H1 (cell line): ENCODE data around the gene RAET1G. TPM values are rescaled to one million over a fixed set of nuclear protein-coding genes. Genes with fewer than 3 reads are reported as not detected.

ENCODE experiments used
- CTCF ChIA-PET: fragments of 300-600 bp; sonication (Branson Sonifier 250); formaldehyde crosslinking; loops from one replicate; lab custom pipeline; 2021; ENCODE audit not compliant: partially characterized antibody; lab: Charles Lee
- POLR2A ChIA-PET: fragments of 300-600 bp; sonication (Branson Sonifier 250); formaldehyde crosslinking; loops from one replicate; lab custom pipeline; 2021; ENCODE audit warnings: inconsistent platforms; ENCODE audit not compliant: partially characterized antibody; lab: Charles Lee
- DNase-seq, 2 experiments: peaks; one replicate each; pipeline versions ENCODE4 v3.0.0 to v3.0.0-alpha.2; 2010 to 2022; ENCODE audit warnings: low spot score in 2 of 2, low read depth in 1 of 2, mixed read lengths in 1 of 2
- FAIRE-seq: peaks from 2 replicates; lab custom pipeline; 2011; peaks lifted over from hg19 to GRCh38; lab: Jason Lieb, UNC
- H2AFZ ChIP-seq: 2 replicates; pipeline ENCODE4 v1.8.1; 2012; ENCODE audit warnings: low read length, inconsistent platforms
- H2AK5ac ChIP-seq: 2 replicates; pipeline ENCODE4 v1.6.1; 2013; ENCODE audit warnings: low read depth, low read length
- H2BK120ac ChIP-seq: replicated peaks from 2 replicates; pipeline ENCODE3; 2013; ENCODE audit warnings: low read depth, low read length, inconsistent platforms
- H2BK12ac ChIP-seq: 2 replicates; pipeline ENCODE4 v1.6.1; 2013; ENCODE audit warnings: low read depth, low read length
- H2BK15ac ChIP-seq: 2 replicates; pipeline ENCODE4 v1.6.1; 2013; ENCODE audit warnings: low read length
- H2BK20ac ChIP-seq: 2 replicates; pipeline ENCODE4 v1.6.1; 2013; ENCODE audit warnings: low read length
- H2BK5ac ChIP-seq: 2 replicates; pipeline ENCODE4 v1.6.1; 2013; ENCODE audit warnings: low read depth, low read length
- H3K14ac ChIP-seq: 2 replicates; pipeline ENCODE4 v1.6.1; 2013; ENCODE audit warnings: inconsistent platforms; ENCODE audit not compliant: insufficient read length
- H3K18ac ChIP-seq: 2 replicates; pipeline ENCODE4 v1.6.1; 2013; ENCODE audit warnings: low read length; ENCODE audit errors: extremely low read depth
- H3K23ac ChIP-seq: 2 replicates; pipeline ENCODE4 v1.6.1; 2013; ENCODE audit warnings: inconsistent platforms; ENCODE audit not compliant: insufficient read length
- H3K23me2 ChIP-seq: 2 replicates; pipeline ENCODE4 v1.6.1; 2013; ENCODE audit warnings: low read depth, low read length
- H3K27ac ChIP-seq: 2 replicates; pipeline ENCODE4 v1.6.1; 2011; ENCODE audit warnings: low read depth, low read length, inconsistent platforms
- H3K27me3 ChIP-seq, 4 experiments: replicated peaks in 1 of 4; 1 replicate in 1 of 4; 2 replicates in 3 of 4; pipeline versions ENCODE4 v1.6.1 to v1.8.1; 2011 to 2013; ENCODE audit warnings: low read length in 3 of 4, mild to moderate bottlenecking in 3 of 4, inconsistent platforms in 2 of 4, mixed read lengths in 2 of 4, moderate library complexity in 1 of 4; ENCODE audit not compliant: control insufficient read depth in 3 of 4, insufficient read depth in 3 of 4; ENCODE audit errors: extremely low read depth in 1 of 4
- H3K36me3 ChIP-seq, 4 experiments: 2 replicates each; pipeline versions ENCODE4 v1.6.1 to v1.8.1; 2011 to 2013; ENCODE audit warnings: mild to moderate bottlenecking in 4 of 4, low read length in 3 of 4, moderate library complexity in 2 of 4, control low read depth in 1 of 4, inconsistent platforms in 1 of 4; ENCODE audit not compliant: insufficient read depth in 4 of 4, control insufficient read depth in 2 of 4
- H3K4ac ChIP-seq: replicated peaks from 2 replicates; pipeline ENCODE3; 2013; ENCODE audit warnings: low read length, low read depth, mixed read lengths, inconsistent platforms; ENCODE audit not compliant: insufficient read length
- H3K4me1 ChIP-seq, 4 experiments: replicated peaks in 1 of 4; 1 replicate in 1 of 4; 2 replicates in 3 of 4; pipeline versions ENCODE4 v1.6.1 to v1.8.1; 2011 to 2013; ENCODE audit warnings: low read length in 3 of 4, inconsistent platforms in 2 of 4, mixed read lengths in 1 of 4; ENCODE audit not compliant: insufficient read depth in 4 of 4, control insufficient read depth in 3 of 4
- H3K4me2 ChIP-seq, 2 experiments: 2 replicates each; pipeline versions ENCODE4 v1.6.1 to v1.8.1; 2011 to 2013; ENCODE audit warnings: low read depth in 2 of 2, low read length in 2 of 2, control low read depth in 1 of 2, inconsistent platforms in 1 of 2, mild to moderate bottlenecking in 1 of 2; ENCODE audit not compliant: insufficient read depth in 1 of 2
- H3K4me3 ChIP-seq, 4 experiments: fragments of 200-600, 300-600 bp in 1 of 4; sonication (generic), shearing (Covaris generic), sonication (Bioruptor Twin) in 1 of 4; 2 replicates each; pipeline versions ENCODE4 v1.5.1 to v1.8.1; 2011 to 2016; ENCODE audit warnings: low read length in 4 of 4, low read depth in 3 of 4, control low read depth in 2 of 4, inconsistent platforms in 2 of 4, mild to moderate bottlenecking in 2 of 4, mixed read lengths in 1 of 4, moderate library complexity in 1 of 4; ENCODE audit not compliant: insufficient read depth in 2 of 4; ENCODE audit errors: extremely low read depth in 1 of 4
- H3K56ac ChIP-seq: replicated peaks from 2 replicates; pipeline ENCODE3; 2013; ENCODE audit warnings: low read depth, mild to moderate bottlenecking, mixed read lengths, low read length, inconsistent platforms; ENCODE audit not compliant: insufficient read length
- H3K79me1 ChIP-seq: 2 replicates; pipeline ENCODE4 v1.6.1; 2013; ENCODE audit warnings: low read depth, low read length, control low read depth
- H3K79me2 ChIP-seq, 2 experiments: 2 replicates each; pipeline versions ENCODE4 v1.6.1 to v1.8.1; 2012 to 2013; ENCODE audit warnings: low read length in 2 of 2, mild to moderate bottlenecking in 2 of 2, inconsistent platforms in 1 of 2; ENCODE audit not compliant: insufficient read depth in 2 of 2, control insufficient read depth in 1 of 2
- H3K9ac ChIP-seq, 4 experiments: replicated peaks in 1 of 4; 1 replicate in 1 of 4; 2 replicates in 3 of 4; pipeline versions ENCODE4 v1.6.1 to v1.8.1; 2011 to 2013; ENCODE audit warnings: low read depth in 3 of 4, low read length in 3 of 4, control low read depth in 2 of 4, mild to moderate bottlenecking in 2 of 4, moderate library complexity in 2 of 4, inconsistent platforms in 1 of 4; ENCODE audit errors: extremely low read depth in 1 of 4
- H3K9me3 ChIP-seq, 2 experiments: 2 replicates each; pipeline versions ENCODE4 v1.6.1 to v1.8.1; 2012 to 2013; ENCODE audit warnings: mild to moderate bottlenecking in 2 of 2, moderate library complexity in 2 of 2, control low read depth in 1 of 2, inconsistent platforms in 1 of 2, low read depth in 1 of 2, low read length in 1 of 2, mixed read lengths in 1 of 2; ENCODE audit not compliant: insufficient read depth in 2 of 2
- H4K20me1 ChIP-seq, 2 experiments: replicated peaks in 1 of 2; 2 replicates each; pipeline versions ENCODE3 to v1.8.1; 2011 to 2013; ENCODE audit warnings: inconsistent platforms in 2 of 2, low read length in 2 of 2, mild to moderate bottlenecking in 1 of 2; ENCODE audit not compliant: insufficient read depth in 2 of 2, control insufficient read depth in 1 of 2
- H4K5ac ChIP-seq: 2 replicates; pipeline ENCODE4 v1.6.1; 2013; ENCODE audit warnings: low read length, low read depth, mixed read lengths, inconsistent platforms; ENCODE audit not compliant: insufficient read length
- H4K8ac ChIP-seq: 2 replicates; pipeline ENCODE4 v1.8.0; 2013; ENCODE audit warnings: mild to moderate bottlenecking, moderate library complexity, low read length, inconsistent platforms; ENCODE audit not compliant: insufficient read depth; ENCODE audit errors: extremely low read depth
- H4K91ac ChIP-seq: replicated peaks from 2 replicates; pipeline ENCODE3; 2013; ENCODE audit warnings: low read length, mixed read lengths, inconsistent platforms; ENCODE audit not compliant: insufficient read length
- BACH1 ChIP-seq: IDR thresholded peaks from 2 replicates; pipeline ENCODE4 v1.6.1; 2012; ENCODE audit warnings: low read length, improper control_type of control experiment
- EP300 ChIP-seq, 2 experiments: IDR thresholded peaks; 1 replicate in 1 of 2; 2 replicates in 1 of 2; pipeline ENCODE4 v1.6.1; 2011 to 2012; ENCODE audit warnings: low read depth in 2 of 2, low read length in 2 of 2, mild to moderate bottlenecking in 2 of 2, borderline replicate concordance in 1 of 2, inconsistent platforms in 1 of 2, moderate library complexity in 1 of 2
- HDAC2 ChIP-seq, 2 experiments: fragments of 300-600 bp in 1 of 2; sonication (generic) in 1 of 2; IDR thresholded peaks; 2 replicates each; pipeline ENCODE4 v1.6.1; 2011 to 2012; ENCODE audit warnings: low read depth in 2 of 2, low read length in 2 of 2, mild to moderate bottlenecking in 2 of 2, moderate library complexity in 2 of 2, borderline replicate concordance in 1 of 2, inconsistent platforms in 1 of 2
- HDAC6 ChIP-seq: IDR thresholded peaks from one replicate; pipeline ENCODE4 v1.7.1; 2012; ENCODE audit warnings: low read depth, mild to moderate bottlenecking, inconsistent platforms, low read length, moderate library complexity
- SUZ12 ChIP-seq: fragments of 200-600 bp; sonication (generic); IDR thresholded peaks from 2 replicates; pipeline ENCODE4 v1.6.1; 2012; ENCODE audit warnings: mild to moderate bottlenecking, inconsistent platforms, low read length, moderate library complexity, mixed read lengths
- TAF7 ChIP-seq: optimal IDR thresholded peaks from 2 replicates; pipeline ENCODE3; 2011; ENCODE audit warnings: low read depth, mild to moderate bottlenecking, inconsistent platforms, low read length, moderate library complexity, borderline replicate concordance
- WGBS, 2 experiments: shearing (Covaris generic) in 1 of 2; methylation state at CpG; one replicate each; pipeline versions ENCODE4 v1.1.6 to v1.1.7; 2013 to 2015; ENCODE audit warnings: low lambda C conversion rate in 2 of 2, mixed read lengths in 2 of 2, inconsistent platforms in 1 of 2, low coverage in 1 of 2, missing lambda C conversion rate in 1 of 2; ENCODE audit not compliant: insufficient replicate concordance in 2 of 2, insufficient coverage in 1 of 2, insufficient read length in 1 of 2; ENCODE audit errors: extremely low coverage in 1 of 2, missing lambda C conversion rate in 1 of 2; 5-methylcytosine and 5-hydroxymethylcytosine counted together
- polyA plus RNA-seq, 7 experiments: library from polyadenylated mRNA; depleted of rRNA in 3 of 7; stranded (reverse) in 5 of 7; unstranded in 2 of 7; fragments of >200 nt in 5 of 7; fragments of 200-250 nt in 2 of 7; gene quantifications; 1 replicate in 5 of 7; 2 replicates in 1 of 7; 4 replicates in 1 of 7; pipeline versions ENCODE4 v1.2.1 to v1.2.3, GENCODE V29; 2011 to 2013; ENCODE audit warnings: missing spikeins in 2 of 7, mixed read lengths in 2 of 7
- total RNA-seq: library from RNA; stranded (reverse); fragmentation: NEBNext Ultra II Directional; extraction: Animal tissue kit (Norgen Biotek cat#: 25700); gene quantifications from 2 replicates; pipeline ENCODE4 v1.2.1, GENCODE V29; 2021
- TF ChIP-seq, protein P1 (sequence below): IDR thresholded peaks from 2 replicates; pipeline ENCODE4 v1.6.1; 2011; ENCODE audit warnings: low read depth, mild to moderate bottlenecking, low read length; ENCODE audit not compliant: insufficient read depth

The RAET1G gene
- total and polyA plus RNA-seq, 2 of the 8 experiments (the other 6 are each of a cell fraction or from before 2014, with no cell fraction given), result 0.08 TPM; not detected in 1

GRCh38 chr6:149931501-149931900 is 8.6 kb upstream of the RAET1G start:
- peaks cover 0 to 3% of the 10 kb centered on the region in 2 experiments for H4K20me1 ChIP-seq
- H3K9me3 ChIP-seq, result no peaks in the 10 kb centered on the region
- no peaks in the 10 kb centered on the region for H3K79me2 ChIP-seq
- no peak overlapping the region for H4K5ac ChIP-seq
- no peak overlapping the region for H2AFZ ChIP-seq
- no peak overlapping the region for H4K91ac ChIP-seq
- no peaks in the 10 kb centered on the region for H3K36me3 ChIP-seq
- peaks cover 14 to 27% (median 24%) of the 10 kb centered on the region in 4 experiments for H3K27me3 ChIP-seq
- no peak overlapping the region for H2BK12ac ChIP-seq
- H3K18ac ChIP-seq, result no peak overlapping the region
- FAIRE-seq (no peak), DNase-seq (no peak)
- H4K8ac ChIP-seq, result no peak overlapping the region
- ChIA-PET CTCF (interaction anchor here (1.2 to 1.7 kb wide), 2 partner anchors 18 to 85 kb away, joined by 3 to 4 read pairs; no protein-coding TSS in a partner anchor), POLR2A (no interaction called here)
- WGBS, 2 experiments, result 64% methylated on average over 6 of the region's 6 CpGs; no CpG with 5 or more reads in 1 of the 2 experiments
- H2BK5ac ChIP-seq, result no peak overlapping the region
- no peak overlapping the region for H2BK15ac ChIP-seq
- H3K27ac ChIP-seq, result no peak overlapping the region
- H3K79me1 ChIP-seq, result no peaks in the 10 kb centered on the region
- H3K23ac ChIP-seq, result no peak overlapping the region
- H3K9ac ChIP-seq, result no peak overlapping the region
- H3K14ac ChIP-seq, result no peak overlapping the region
- no peak overlapping the region for H2BK20ac ChIP-seq
- H2AK5ac ChIP-seq, result no peak overlapping the region
- peaks cover 2% of the 10 kb centered on the region; the same call in 1 of the 2 replicates for H3K23me2 ChIP-seq
- H3K4me3 ChIP-seq, result no peak overlapping the region
- H3K4ac ChIP-seq, result no peak overlapping the region
- H3K4me2 ChIP-seq, result no peak overlapping the region
- no peak overlapping the region for H2BK120ac ChIP-seq
- H3K4me1 ChIP-seq, result no peaks in the 10 kb centered on the region
- H3K56ac ChIP-seq, result no peak overlapping the region
- TF ChIP-seq HDAC2 (IDR thresholded peaks at IDR 0.05; ENCODE audit: borderline replicate concordance in 1 of 2, low read depth in 2 of 2, low read length in 2 of 2), result no peak
- no peak for TF ChIP-seq SUZ12
- TF ChIP-seq BACH1, result no peak
- TF ChIP-seq TAF7, result no peak
- TF ChIP-seq, protein P1, sequence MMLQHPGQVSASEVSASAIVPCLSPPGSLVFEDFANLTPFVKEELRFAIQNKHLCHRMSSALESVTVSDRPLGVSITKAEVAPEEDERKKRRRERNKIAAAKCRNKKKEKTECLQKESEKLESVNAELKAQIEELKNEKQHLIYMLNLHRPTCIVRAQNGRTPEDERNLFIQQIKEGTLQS, result no peak
- TF ChIP-seq EP300 (IDR thresholded peaks at IDR 0.05; ENCODE audit: borderline replicate concordance in 1 of 2, low read depth in 2 of 2, low read length in 2 of 2), result no peak
- no peak for TF ChIP-seq HDAC6
